GM12892 (cell line): ENCODE data around the gene MPST.
"Not testable (repeated sequence)": the region's sequence is repeated elsewhere in the genome, so short reads cannot be mapped to it uniquely, and the experiment has no call there.

Experiments
- DNase-seq: peaks from one replicate; pipeline ENCODE4 v3.0.0; 2011; ENCODE audit not compliant: insufficient read length
- FAIRE-seq: peaks from 2 replicates; lab custom pipeline; 2011; peaks lifted over from hg19 to GRCh38; lab: Jason Lieb, UNC
- POLR2A ChIP-seq: IDR thresholded peaks from 2 replicates; pipeline ENCODE4 v1.6.1; 2011; ENCODE audit warnings: low read depth, low read length, control low read depth
- POLR2AphosphoS5 ChIP-seq: IDR thresholded peaks from 2 replicates; pipeline ENCODE4 v1.6.1; 2011; ENCODE audit warnings: low read depth, low read length, control low read depth
- TAF1 ChIP-seq: IDR thresholded peaks from 2 replicates; pipeline ENCODE4 v1.6.1; 2011; ENCODE audit warnings: low read depth, mild to moderate bottlenecking, control low read depth, low read length, borderline replicate concordance

Gene MPST

DNA sequence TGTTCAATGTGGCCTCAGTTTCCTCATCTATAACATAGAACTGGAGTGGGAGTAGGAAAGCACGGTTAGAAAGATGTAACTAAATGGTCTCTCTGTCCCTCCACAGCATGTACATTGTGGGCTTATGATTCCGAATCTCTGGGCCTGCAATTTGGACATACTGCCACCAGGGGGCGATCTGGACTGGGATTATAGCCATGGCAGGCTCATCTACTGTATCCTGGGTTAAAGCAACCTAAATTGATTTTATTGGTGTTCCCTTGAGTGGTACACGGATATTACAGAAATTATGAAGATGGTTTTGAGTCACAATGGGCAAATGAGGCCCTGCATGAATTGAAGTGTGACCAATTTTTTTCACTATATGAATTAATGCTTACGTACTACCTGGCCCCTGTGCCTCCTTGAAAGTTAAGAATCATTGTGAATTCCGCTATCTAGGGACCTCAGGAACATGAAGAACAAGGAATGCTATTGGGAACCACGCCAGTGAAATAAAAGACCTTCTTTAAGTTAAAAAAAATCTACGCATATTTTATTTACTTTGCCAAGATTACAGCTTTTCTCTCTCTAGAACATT, 33.2 kb upstream of the MPST start:
- TF ChIP-seq POLR2A = no peak
- DNase-seq = no peak
- no peak for FAIRE-seq

DNA sequence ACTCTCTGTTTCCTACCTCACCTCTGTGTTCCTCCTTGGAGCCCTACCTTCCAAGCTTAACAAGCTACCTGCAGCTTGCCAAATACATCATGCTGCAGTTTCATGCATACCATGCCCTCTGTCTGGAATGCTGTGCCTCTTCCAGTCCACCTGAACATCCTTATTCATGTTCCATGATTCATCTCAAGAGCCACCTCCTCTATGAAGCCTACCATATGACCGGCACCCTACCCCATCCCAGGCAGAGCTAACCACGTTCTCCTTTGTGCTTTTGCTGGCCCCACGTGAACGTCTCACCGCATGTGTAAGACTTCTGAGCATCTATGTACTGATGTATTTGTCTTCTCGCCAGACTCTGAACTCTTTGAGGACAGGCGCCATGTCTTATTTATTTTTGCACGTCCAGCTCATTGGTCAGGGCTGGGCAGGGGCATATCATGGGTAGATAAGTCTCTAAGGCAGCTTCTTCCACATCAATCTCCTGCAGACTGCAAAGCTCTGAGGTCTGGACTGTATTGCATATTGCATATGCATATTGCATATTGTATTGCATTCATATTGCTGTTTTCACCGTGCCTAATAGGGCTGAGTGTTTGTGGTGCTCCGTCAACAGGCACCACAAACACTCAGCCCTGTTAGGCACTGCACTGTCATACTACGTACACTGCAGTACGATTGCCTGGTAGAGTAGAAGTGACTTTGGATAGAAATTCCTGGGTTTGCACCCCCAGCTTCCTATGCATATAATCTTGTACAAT, 31.3 kb upstream of the MPST start:
- no peak for DNase-seq
- no peak for TF ChIP-seq POLR2A
- TF ChIP-seq TAF1 = no peak
- no peak for TF ChIP-seq POLR2AphosphoS5
- no peak for FAIRE-seq

GRCh38 chr22:36989012-36989411, 30.5 kb upstream of the MPST start:
- not testable (repeated sequence) for FAIRE-seq

DNA sequence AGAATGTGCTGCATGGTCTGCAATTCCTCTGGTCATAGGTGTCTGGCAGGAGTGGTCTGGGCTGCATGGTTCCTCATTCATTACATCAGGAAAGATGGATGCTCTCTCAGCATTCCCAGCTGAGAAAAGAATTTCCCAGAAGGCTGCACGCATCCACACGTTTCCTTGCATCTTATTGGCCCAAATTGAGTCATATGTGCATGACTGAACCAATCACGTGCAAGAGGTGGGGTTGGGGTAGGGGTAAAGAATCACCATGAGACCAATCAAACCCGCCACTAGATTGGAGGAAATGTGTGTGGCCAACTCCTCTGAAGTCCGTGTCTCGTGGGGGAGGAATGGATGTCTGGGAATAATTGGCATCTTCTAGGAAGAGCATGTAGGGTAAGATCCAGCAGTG, 29.1 kb upstream of the MPST start:
- no peak for TF ChIP-seq POLR2AphosphoS5
- no peak for TF ChIP-seq POLR2A
- no peak for TF ChIP-seq TAF1
- DNase-seq = no peak
- no peak for FAIRE-seq

More at GRCh38 chr22:36989012-36989411, 30.5 kb upstream of the MPST start:
- not testable (repeated sequence) for DNase-seq

DNA sequence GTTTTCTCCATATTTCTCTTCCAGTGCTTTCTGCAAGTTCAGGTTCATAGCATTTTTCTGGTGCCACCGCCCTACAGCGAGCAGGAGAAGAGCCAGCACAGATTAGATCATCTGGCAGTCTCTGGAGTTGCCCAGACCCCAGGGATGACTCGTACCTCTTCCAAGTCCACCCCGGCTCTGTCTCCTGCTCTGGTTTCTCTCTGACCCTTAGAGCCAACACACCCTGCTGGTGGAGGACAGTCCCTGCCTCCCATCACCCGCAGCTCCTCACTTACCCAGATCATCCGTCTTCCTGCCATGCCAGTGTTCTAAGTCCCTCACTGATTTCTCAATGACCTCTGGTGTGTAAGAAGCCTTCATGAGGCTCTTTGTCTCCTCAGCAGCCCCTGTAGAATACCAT, 28.3 kb upstream of the MPST start:
- TF ChIP-seq POLR2A (no peak), TAF1 (no peak), POLR2AphosphoS5 (no peak)
- FAIRE-seq = no peak
- DNase-seq = no peak

GRCh38 chr22:36997746-36998145, 21.8 kb upstream of the MPST start:
- TF ChIP-seq POLR2A (no peak), TAF1 (no peak), POLR2AphosphoS5 (no peak)
- FAIRE-seq (no peak), DNase-seq (no peak)

DNA sequence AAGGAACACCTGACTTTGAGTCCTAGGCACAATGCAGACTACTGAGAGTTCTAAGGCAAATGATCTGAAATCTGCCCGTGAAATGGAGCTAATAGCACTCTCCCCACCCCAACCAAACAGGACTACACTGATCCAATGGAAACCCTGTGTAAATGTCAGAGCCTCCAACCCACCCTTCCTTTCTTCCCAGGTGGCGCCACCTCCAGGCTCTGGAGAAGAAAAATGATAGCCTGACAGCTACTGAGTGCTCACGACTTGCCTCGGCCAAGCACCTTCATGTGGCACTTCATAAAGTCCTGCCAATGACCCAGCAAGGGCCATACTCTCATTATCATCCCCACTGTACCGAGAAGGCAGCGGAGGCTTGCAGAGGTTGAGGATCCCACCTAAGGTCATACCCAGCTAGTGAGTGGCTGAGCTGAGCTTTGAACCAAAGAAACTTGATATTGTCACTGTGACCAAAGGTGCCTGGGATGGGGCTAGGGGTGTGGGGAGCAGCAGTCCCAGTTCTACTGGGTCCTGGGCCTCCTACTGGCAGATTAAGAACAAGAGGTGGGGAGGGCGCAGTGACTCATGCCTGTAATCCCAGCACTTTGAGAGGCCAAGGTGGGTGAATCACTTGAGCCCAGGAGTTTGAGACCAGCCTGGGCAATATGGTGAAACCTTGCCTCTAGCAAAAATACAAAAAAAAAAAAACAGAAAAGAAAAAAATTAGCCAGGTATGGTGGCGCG, 20.8 kb upstream of the MPST start:
- FAIRE-seq (no peak), DNase-seq (no peak)
- TF ChIP-seq TAF1 (no peak), POLR2A (no peak), POLR2AphosphoS5 (no peak)

GRCh38 chr22:36999463-36999862, 20.1 kb upstream of the MPST start:
- FAIRE-seq (no peak), DNase-seq (no peak)
- no peak for TF ChIP-seq POLR2A
- TF ChIP-seq POLR2AphosphoS5 = no peak
- no peak for TF ChIP-seq TAF1

GRCh38 chr22:37000676-37001534, 18.6 kb upstream of the MPST start:
- FAIRE-seq = no peak
- no peak for TF ChIP-seq TAF1
- no peak for TF ChIP-seq POLR2A

GRCh38 chr22:37001826-37002225, 17.7 kb upstream of the MPST start:
- no peak for DNase-seq
- FAIRE-seq = no peak
- no peak for TF ChIP-seq TAF1
- TF ChIP-seq POLR2AphosphoS5 = no peak
- TF ChIP-seq POLR2A = no peak

More at GRCh38 chr22:37000676-37001534, 18.6 kb upstream of the MPST start:
- no peak for DNase-seq

DNA sequence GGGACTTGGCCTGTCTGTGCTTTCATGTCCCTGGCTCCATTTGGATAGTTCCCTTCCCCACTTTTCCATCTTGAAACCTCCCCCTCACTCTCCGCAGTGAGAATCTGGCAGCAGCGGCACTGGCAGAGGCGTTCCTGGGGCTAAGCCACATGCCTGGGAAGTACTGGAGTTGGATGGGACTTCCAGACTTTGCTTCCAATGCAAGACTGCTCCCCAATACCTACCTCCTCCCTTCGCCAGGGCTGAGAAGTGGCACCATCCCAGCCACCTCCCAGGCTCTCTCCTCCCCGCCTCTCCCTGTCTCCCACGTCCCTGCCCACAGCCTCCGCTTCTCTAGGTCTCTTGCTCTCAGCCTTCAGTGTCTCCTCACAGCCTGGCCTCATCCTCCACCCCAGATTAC, 16.9 kb upstream of the MPST start:
- no peak for TF ChIP-seq POLR2A
- no peak for TF ChIP-seq POLR2AphosphoS5
- no peak for TF ChIP-seq TAF1
- DNase-seq = no peak
- no peak for FAIRE-seq
